ENCODE measurements around the gene BAZ2B.

Gene BAZ2B

GRCh38 chr2:159438284-159438683 lies 178.1 kb downstream of the BAZ2B start:
- Histone ChIP-seq H3K27me3 (ENCODE audit: low read length) (no peaks in the 10 kb centered on the region), H3K9ac (ENCODE audit: low read length) (no peak overlapping the region), H3K36me3 (ENCODE audit: low read length) (no peaks in the 10 kb centered on the region), H4K20me1 (ENCODE audit: low read depth, low read length) (no peaks in the 10 kb centered on the region), H3K27ac (ENCODE audit: low read depth, low read length) (no peak overlapping the region), H3K4me3 (ENCODE audit: insufficient read depth, low read length, poor library complexity, severe bottlenecking) (no peak overlapping the region), H3K9me3 (ENCODE audit: insufficient read depth, low read length) (no peaks in the 10 kb centered on the region), H3F3A (ENCODE audit: insufficient read depth) (no peaks in the 10 kb centered on the region), H2AFZ (ENCODE audit: low read depth, low read length, severe bottlenecking) (no peak overlapping the region), H3K79me2 (ENCODE audit: insufficient read depth, low read length) (no peaks in the 10 kb centered on the region), H3K9me2 (replicated peaks; ENCODE audit: insufficient read depth, low read length) (no peaks in the 10 kb centered on the region), H3K4me2 (ENCODE audit: low read depth, low read length, poor library complexity, severe bottlenecking) (no peak overlapping the region)
- TF ChIP-seq CTCF (IDR thresholded peaks at IDR 0.05; ENCODE audit: insufficient read depth, low read length, poor library complexity, severe bottlenecking), result no peak
- TF ChIP-seq EZH2phosphoT487 (conservative IDR thresholded peaks at IDR 0.05; ENCODE audit: low read length), result no peak

GRCh38 chr2:159432610-159433009 lies 183.7 kb downstream of the BAZ2B start:
- H3K4me3 ChIP-seq (ENCODE audit: insufficient read depth, low read length, poor library complexity, severe bottlenecking), result no peak overlapping the region
- no peaks in the 10 kb centered on the region for H3K36me3 ChIP-seq (ENCODE audit: low read length)
- H2AFZ ChIP-seq (ENCODE audit: low read depth, low read length, severe bottlenecking), result no peak overlapping the region
- H4K20me1 ChIP-seq (ENCODE audit: low read depth, low read length), result no peaks in the 10 kb centered on the region
- H3K27me3 ChIP-seq (ENCODE audit: low read length), result no peaks in the 10 kb centered on the region
- H3F3A ChIP-seq (ENCODE audit: insufficient read depth), result no peaks in the 10 kb centered on the region
- no peaks in the 10 kb centered on the region for H3K79me2 ChIP-seq (ENCODE audit: insufficient read depth, low read length)
- H3K9me3 ChIP-seq (ENCODE audit: insufficient read depth, low read length), result no peaks in the 10 kb centered on the region
- no peak overlapping the region for H3K4me2 ChIP-seq (ENCODE audit: low read depth, low read length, poor library complexity, severe bottlenecking)
- no peak overlapping the region for H3K9ac ChIP-seq (ENCODE audit: low read length)
- no peak overlapping the region for H3K27ac ChIP-seq (ENCODE audit: low read depth, low read length)
- TF ChIP-seq CTCF (IDR thresholded peaks at IDR 0.05; ENCODE audit: insufficient read depth, low read length, poor library complexity, severe bottlenecking), result no peak
- no peak for TF ChIP-seq EZH2phosphoT487 (conservative IDR thresholded peaks at IDR 0.05; ENCODE audit: low read length)
- no peaks in the 10 kb centered on the region for H3K9me2 ChIP-seq (replicated peaks; ENCODE audit: insufficient read depth, low read length)

- H3F3A ChIP-seq (ENCODE audit: insufficient read depth), result no peaks in the 10 kb centered on the region
- TF ChIP-seq EZH2phosphoT487 (conservative IDR thresholded peaks at IDR 0.05; ENCODE audit: low read length), result no peak
- TF ChIP-seq CTCF (IDR thresholded peaks at IDR 0.05; ENCODE audit: insufficient read depth, low read length, poor library complexity, severe bottlenecking), result no peak
- no peaks in the 10 kb centered on the region for H3K9me2 ChIP-seq (replicated peaks; ENCODE audit: insufficient read depth, low read length)
- no peak overlapping the region for H3K9ac ChIP-seq (ENCODE audit: low read length)
- no peak overlapping the region for H2AFZ ChIP-seq (ENCODE audit: low read depth, low read length, severe bottlenecking)
- no peaks in the 10 kb centered on the region for H3K27me3 ChIP-seq (ENCODE audit: low read length)
- H3K4me2 ChIP-seq (ENCODE audit: low read depth, low read length, poor library complexity, severe bottlenecking), result no peak overlapping the region
- no peaks in the 10 kb centered on the region for H3K9me3 ChIP-seq (ENCODE audit: insufficient read depth, low read length)
- H3K4me3 ChIP-seq (ENCODE audit: insufficient read depth, low read length, poor library complexity, severe bottlenecking), result no peak overlapping the region
- H3K36me3 ChIP-seq (ENCODE audit: low read length), result no peaks in the 10 kb centered on the region
- H3K79me2 ChIP-seq (ENCODE audit: insufficient read depth, low read length), result no peaks in the 10 kb centered on the region
- H3K27ac ChIP-seq (ENCODE audit: low read depth, low read length), result no peak overlapping the region
- no peaks in the 10 kb centered on the region for H4K20me1 ChIP-seq (ENCODE audit: low read depth, low read length)
Measured at GRCh38 chr2:159427048-159427447, 189.3 kb downstream of the BAZ2B start.

All from SU-DHL-6 (cell line).